ENCODE results near the gene BDKRB1.

Gene BDKRB1

GRCh38 chr14:96281486-96281885 is 25.5 kb downstream of the BDKRB1 start:
- DNase-seq (ENCODE audit: low read depth in 2 of 2), result no peak

- DNase-seq (ENCODE audit: low read depth in 2 of 2), result no peak
These were observed 28.0 kb downstream of the BDKRB1 start for GRCh38 chr14:96284008-96284407.

- DNase-seq (ENCODE audit: low read depth in 2 of 2), result no peak
These were observed 28.4 kb downstream of the BDKRB1 start for GRCh38 chr14:96284430-96284829.

- no peak for DNase-seq (ENCODE audit: low read depth in 2 of 2)
These were observed 29.7 kb downstream of the BDKRB1 start for GRCh38 chr14:96285667-96286066.

GRCh38 chr14:96286251-96286650 is 30.2 kb downstream of the BDKRB1 start:
- DNase-seq (ENCODE audit: low read depth in 2 of 2), result no peak

- DNase-seq (ENCODE audit: low read depth in 2 of 2), result no peak
These were observed 31.8 kb downstream of the BDKRB1 start for GRCh38 chr14:96287856-96288255.

GRCh38 chr14:96294246-96294645 is 38.2 kb downstream of the BDKRB1 start:
- no peak for DNase-seq (ENCODE audit: low read depth in 2 of 2)

- no peak for DNase-seq (ENCODE audit: low read depth in 2 of 2)
These were observed 41.0 kb downstream of the BDKRB1 start for GRCh38 chr14:96297000-96297399.

GRCh38 chr14:96297997-96298515 is 42.0 kb downstream of the BDKRB1 start:
- no peak for DNase-seq (ENCODE audit: low read depth in 2 of 2)

- DNase-seq (ENCODE audit: low read depth in 2 of 2), result no peak
These were observed 43.4 kb downstream of the BDKRB1 start for GRCh38 chr14:96299441-96299840.

GRCh38 chr14:96303981-96304380 is 48.0 kb downstream of the BDKRB1 start:
- DNase-seq (ENCODE audit: low read depth in 2 of 2), result no peak

GRCh38 chr14:96304956-96305355 is 48.9 kb downstream of the BDKRB1 start:
- no peak for DNase-seq (ENCODE audit: low read depth in 2 of 2)

GRCh38 chr14:96307434-96307833 is 51.4 kb downstream of the BDKRB1 start:
- DNase-seq (ENCODE audit: low read depth in 2 of 2), result no peak

GRCh38 chr14:96309133-96309895 is 53.3 kb downstream of the BDKRB1 start:
- DNase-seq (ENCODE audit: low read depth in 2 of 2), result no peak

GRCh38 chr14:96309896-96310330 is 53.9 kb downstream of the BDKRB1 start:
- no peak for DNase-seq (ENCODE audit: low read depth in 2 of 2)

- no peak for DNase-seq (ENCODE audit: low read depth in 2 of 2)
These were observed 54.9 kb downstream of the BDKRB1 start for GRCh38 chr14:96310906-96311305.
